NCI-H774 (cell line): ENCODE measurements around the gene TMEM59.
"Not testable (repeated sequence)": the region's sequence is repeated elsewhere in the genome, so short reads cannot be mapped to it uniquely, and the experiment has no call there.

Source experiments
- DNase-seq: peaks from one replicate; lab custom pipeline; 2025; lab: John Stamatoyannopoulos, UW

The TMEM59 gene

DNA sequence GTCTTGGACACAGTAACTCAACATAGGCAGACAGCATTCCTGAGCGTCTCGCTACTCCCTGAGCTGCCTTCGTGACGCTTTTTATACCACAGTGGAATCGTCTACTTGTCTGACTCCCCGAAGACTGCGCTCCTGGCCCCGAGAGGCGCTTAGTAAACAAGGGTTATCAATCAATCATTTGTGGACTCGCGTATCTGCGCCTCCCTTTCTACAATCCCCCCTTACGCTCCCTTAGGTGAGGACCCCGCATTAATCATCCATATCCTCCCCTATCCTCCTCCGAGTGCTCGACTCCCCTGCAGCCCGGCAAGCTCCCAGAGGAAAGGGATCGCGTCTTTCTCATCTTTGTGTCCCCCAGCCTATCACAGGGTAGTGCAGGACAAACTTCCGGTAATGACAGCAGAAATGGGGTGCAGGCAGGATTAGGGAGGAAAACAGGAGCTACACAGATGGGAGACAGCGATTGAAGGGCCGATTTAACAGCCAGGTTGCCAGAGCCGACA, 522 bp downstream of the TMEM59 start:
- DNase-seq: peak; percentile 37

- DNase-seq: no peak
Measured at GRCh38 chr1:54051933-54052430, 1.0 kb downstream of the TMEM59 start.

DNA sequence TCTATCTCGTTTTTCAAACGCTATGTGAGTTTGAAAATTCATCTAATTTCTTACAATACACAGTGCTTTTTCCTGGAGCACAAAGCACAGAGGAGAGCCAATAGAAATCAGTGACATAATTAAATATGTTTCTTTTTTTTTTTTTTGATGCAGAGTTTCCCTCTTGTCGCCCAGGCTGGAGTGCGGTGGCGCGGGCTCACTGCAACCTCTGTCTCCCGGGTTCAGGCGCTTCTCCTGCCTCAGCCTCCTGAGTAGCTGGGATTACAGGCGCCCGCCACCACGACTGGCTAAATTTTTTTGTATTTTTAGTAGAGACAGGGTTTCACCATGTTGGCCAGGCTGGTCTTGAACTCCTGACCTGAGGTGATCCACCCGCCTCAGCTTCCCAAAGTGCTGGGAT, 2.6 kb downstream of the TMEM59 start:
- not testable (repeated sequence) for DNase-seq

DNA sequence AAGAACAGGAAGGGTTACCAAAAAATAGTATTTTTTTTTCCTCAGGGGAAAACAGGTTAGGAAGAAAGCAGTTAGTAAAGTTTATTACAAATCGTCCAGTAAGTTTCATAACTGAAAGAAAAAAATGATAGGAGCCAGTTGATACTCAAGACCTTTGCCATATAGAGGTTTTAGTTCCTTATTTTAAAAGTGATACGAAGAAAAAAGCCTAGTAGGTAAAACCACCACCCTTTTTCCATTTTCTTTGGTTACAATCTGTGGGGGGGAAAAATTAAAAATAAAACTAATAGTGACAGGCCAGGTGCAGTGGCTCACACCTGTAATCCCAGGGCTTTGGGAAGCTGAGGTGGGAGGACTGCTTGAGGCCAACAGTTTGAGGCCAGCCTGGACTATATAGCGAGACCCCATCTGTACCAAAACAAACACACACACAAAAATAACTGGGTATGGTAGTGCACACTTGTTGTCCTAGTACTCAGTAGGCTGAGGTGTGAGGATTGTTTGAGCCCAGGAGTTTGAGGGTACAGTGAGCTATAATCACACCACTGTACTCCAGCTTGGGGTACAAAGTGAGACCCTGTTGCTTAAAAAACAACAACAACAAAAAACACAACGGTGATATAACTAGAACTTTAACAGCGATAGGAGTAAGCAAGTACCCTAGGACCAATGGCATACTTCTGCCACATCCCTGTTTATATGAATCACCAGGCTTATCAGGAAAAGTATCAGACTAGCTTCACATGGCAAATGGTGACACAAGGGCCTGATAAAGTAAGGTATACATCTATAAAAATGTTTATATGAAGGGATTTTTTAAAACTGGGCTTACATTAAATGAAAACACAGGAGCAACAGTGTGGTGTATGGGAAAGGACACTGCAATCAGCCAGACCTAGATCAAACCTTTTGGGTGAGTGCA, 5.4 kb downstream of the TMEM59 start:
- peak; percentile 6 for DNase-seq

GRCh38 chr1:54046671-54047383, 6.2 kb downstream of the TMEM59 start:
- DNase-seq: peak; percentile 36

GRCh38 chr1:54045496-54045895, 7.5 kb downstream of the TMEM59 start:
- DNase-seq: no peak

GRCh38 chr1:54041806-54042205, 11.2 kb downstream of the TMEM59 start:
- no peak for DNase-seq

GRCh38 chr1:54037476-54037875, 15.5 kb downstream of the TMEM59 start:
- DNase-seq: no peak

DNA sequence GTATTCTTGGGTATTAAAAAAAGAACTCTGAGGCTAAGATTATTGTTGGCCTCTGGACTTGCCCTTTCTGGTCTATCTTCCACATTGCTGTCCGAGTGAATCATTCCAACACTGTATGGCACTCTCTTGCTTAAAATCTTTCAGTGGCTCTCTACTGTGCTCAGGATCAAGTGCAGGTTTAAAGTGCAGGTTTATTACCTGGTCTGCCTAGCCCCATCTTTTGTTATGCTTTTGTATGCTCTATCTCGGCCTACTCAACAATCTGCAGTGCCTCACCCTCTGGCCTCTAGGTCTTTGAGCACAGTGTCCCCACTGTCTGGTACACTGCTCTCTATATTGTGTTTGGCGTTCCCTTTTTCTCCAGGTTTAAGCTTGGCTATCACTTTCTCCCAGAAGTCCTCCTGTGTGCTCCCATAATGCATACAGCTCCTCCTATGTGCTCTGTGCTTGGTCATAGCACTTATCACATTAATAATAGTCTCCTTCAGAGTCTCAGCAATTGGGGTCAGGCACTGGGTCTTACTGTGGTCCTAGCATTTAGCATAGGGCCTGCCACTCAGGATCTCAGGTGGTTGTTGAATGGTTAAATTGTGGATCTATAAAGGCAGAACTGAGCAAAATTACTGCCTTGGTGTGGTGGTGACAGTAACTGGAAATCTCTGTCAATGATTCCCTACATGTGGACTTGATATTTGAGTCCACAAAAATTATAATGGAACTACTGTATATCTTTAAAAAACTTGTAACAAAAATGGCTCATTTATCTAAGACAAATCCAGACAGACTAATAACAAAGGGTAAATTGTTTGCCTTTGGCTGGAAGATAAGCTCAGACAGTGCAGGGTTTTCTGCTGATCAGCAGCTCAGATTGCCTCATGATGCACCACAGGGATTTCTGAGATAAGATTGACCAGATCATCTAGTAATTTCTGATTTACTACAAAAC, 24.4 kb downstream of the TMEM59 start:
- DNase-seq: no peak

- no peak for DNase-seq
Measured at GRCh38 chr1:54027848-54028247, 25.2 kb downstream of the TMEM59 start.

DNA sequence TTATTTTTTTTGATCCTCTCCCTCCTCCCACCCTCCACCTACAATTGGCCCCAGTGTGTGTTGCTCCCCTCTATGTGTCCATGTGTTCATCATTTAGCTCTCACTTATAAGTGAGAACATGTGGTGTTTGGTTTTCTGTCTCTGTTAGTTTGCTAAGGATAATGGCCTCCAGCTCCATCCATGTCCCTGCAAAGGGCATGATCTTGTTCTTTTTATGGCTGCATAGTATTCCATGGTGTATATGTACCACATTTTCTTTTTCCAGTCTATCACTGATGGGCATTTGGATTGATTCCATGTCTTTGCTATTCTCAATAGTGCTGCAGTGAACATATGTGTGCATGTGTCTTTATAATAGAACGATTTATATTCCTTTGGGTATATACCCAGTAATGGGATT, 28.2 kb downstream of the TMEM59 start:
- DNase-seq: not testable (repeated sequence)

GRCh38 chr1:54024358-54024757, 28.6 kb downstream of the TMEM59 start:
- DNase-seq: no peak

- not testable (repeated sequence) for DNase-seq
Measured at GRCh38 chr1:54019562-54020176, 33.3 kb downstream of the TMEM59 start.

DNA sequence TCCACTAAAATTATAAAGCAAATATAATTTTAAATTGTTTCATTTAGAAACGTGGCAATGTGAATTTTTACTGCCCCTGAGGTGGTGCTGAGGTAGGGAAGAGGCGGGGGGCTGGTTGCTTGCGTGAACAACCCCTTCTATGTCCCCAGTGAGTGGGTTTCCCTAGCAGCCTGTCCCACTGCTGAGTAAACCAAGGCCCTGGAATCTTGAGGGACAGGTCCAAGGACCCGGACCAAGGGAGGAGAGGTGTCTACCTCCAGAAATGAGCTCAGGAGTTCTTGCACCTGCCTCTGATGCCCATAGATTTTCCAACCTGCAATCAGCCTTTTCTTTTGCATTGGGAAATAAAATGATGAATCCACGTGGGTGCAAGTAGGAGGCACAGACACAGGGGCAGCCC, 34.4 kb downstream of the TMEM59 start:
- DNase-seq: no peak

- DNase-seq: peak; percentile 34
Measured at GRCh38 chr1:54017979-54018378, 35.0 kb downstream of the TMEM59 start, which contains the start of gene LDLRAD1. Gene LDLRAD1, minus strand, starts transcription at chr1:54018186. Its CDS starts 74 bp downstream, at chr1:54018112.

GRCh38 chr1:54016343-54017282, 36.4 kb downstream of the TMEM59 start:
- DNase-seq: peak; percentile 87

GRCh38 chr1:54014009-54014629, 38.9 kb downstream of the TMEM59 start:
- DNase-seq: no peak

GRCh38 chr1:54013393-54014008, 39.5 kb downstream of the TMEM59 start:
- DNase-seq: no peak

DNA sequence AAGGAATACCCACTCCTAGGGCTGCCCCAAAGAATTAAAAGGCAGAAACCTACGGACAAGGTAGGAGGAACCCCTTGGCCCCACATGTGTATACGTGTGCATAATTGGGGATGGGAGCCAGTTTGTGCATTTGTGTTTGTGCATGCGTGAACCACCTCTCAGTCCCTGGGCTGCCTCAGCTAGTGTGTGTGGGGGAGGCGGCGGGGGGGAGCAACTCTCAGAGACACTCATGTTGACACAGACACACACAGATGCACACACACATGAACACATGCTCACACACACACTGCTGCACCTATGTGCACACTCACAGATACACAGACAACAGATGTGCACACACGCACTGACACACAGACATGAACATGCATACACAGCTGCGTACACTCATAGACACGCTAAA, 40.1 kb downstream of the TMEM59 start:
- no peak for DNase-seq
